Subcutaneous adipose tissue (tissue), 4 donors: ENCODE results near the gene DOHH. TPM values are rescaled to one million over a fixed set of nuclear protein-coding genes. Genes with fewer than 3 reads are reported as not detected.

Experiments used
- total RNA-seq, 4 donors: library from RNA; depleted of rRNA; stranded (reverse); fragments of >200 nt; gene quantifications; one replicate each; pipeline ENCODE4 v1.1.0, GENCODE V29; 2016
- TF ChIP-seq, protein P1 (sequence below): fragments of 450-650 bp; IDR thresholded peaks from one replicate; pipeline ENCODE4 v1.5.1; 2016; ENCODE audit warnings: low read depth, mild to moderate bottlenecking, control low read depth, antibody characterized with exemption, moderate library complexity

DOHH gene
- total RNA-seq, 4 donors from 2014 or later = 4.9 to 11.9 (median 8.9) TPM

DNA sequence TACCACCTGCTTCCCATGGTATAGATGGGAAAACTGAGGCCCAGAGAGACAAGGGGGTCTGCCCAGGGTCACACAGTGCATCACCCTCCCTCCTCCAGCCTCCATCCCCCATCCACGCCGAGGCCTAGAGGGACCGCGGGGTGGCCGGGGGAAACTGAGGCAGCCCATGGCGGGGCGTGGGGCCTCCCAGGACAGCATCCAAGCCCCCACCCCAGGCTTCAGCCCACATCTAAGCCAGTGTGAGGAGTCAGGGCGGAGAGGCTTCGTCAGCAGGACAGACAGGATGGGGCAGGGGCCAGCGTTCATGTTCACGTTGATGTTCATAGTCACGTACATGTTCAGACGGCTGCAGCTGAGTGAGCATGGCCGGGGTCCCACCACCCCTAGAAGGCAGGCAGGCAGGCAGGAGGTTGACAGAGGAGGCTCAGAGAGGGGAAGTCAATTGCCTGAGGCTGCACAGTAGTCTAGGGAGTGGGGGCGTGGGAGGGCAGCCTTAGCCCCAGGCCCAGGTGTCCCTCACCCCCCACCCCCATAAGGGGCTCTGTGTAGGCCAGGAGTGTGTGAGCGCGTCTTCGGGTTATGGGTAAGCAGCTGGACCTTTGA is 43.4 kb downstream of the DOHH start:
- TF ChIP-seq, protein P1, sequence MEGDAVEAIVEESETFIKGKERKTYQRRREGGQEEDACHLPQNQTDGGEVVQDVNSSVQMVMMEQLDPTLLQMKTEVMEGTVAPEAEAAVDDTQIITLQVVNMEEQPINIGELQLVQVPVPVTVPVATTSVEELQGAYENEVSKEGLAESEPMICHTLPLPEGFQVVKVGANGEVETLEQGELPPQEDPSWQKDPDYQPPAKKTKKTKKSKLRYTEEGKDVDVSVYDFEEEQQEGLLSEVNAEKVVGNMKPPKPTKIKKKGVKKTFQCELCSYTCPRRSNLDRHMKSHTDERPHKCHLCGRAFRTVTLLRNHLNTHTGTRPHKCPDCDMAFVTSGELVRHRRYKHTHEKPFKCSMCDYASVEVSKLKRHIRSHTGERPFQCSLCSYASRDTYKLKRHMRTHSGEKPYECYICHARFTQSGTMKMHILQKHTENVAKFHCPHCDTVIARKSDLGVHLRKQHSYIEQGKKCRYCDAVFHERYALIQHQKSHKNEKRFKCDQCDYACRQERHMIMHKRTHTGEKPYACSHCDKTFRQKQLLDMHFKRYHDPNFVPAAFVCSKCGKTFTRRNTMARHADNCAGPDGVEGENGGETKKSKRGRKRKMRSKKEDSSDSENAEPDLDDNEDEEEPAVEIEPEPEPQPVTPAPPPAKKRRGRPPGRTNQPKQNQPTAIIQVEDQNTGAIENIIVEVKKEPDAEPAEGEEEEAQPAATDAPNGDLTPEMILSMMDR = no peak

DNA sequence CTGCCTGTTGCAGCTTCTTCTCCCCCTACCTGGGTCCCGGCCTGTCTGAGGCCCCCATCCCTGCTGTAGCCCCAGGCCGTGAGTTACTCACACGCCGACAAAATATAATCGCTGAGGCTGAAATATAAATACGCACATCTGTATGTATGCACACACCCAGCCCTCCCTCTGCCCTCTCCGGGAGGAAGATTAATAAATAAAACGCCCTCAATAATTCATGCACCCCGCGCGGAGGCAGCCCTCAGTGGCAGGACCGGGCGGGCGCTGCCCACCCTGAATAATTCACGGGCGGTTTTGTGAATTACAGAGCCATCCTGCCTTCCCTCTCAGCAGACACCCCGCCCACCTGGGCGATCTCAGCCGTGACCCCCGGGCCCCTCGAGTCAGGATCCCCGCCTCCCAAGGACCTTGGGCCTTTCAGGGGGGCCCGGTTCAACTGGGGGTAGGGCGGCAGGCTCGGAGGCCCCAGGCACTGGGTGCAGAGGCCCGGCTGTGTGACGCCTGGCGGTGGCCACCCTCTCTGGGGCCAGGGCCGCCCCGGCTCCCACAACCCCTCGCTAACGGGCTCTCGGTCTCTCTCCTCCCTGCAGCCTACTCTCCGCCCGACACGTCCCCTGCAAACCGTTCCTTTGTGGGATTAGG is 44.4 kb downstream of the DOHH start:
- TF ChIP-seq, protein P1 = no peak

DNA sequence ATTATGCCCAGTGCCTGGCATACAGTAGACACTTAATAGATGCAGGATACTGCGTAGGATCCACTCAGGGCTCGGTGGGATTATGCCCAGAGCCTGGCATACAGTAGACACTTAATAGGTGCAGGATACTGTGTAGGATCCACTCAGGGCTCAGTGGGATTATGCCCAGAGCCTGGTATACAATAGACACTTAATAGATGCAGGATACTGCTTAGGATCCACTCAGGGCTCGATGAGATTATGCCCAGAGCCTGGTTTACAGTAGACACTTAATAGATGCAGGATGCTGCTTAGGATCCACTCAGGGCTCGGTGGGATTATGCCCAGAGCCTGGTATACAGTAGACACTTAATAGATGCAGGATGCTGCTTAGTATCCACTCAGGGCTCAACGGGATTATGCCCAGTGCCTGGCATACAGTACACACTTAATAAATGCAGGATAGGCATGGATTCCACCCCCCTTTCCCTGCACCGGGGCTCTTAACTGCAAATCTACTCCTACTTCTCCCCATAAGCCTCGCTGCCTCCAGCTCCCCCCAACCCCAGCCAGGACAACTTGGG is 45.0 kb downstream of the DOHH start:
- TF ChIP-seq, protein P1 = no peak

DNA sequence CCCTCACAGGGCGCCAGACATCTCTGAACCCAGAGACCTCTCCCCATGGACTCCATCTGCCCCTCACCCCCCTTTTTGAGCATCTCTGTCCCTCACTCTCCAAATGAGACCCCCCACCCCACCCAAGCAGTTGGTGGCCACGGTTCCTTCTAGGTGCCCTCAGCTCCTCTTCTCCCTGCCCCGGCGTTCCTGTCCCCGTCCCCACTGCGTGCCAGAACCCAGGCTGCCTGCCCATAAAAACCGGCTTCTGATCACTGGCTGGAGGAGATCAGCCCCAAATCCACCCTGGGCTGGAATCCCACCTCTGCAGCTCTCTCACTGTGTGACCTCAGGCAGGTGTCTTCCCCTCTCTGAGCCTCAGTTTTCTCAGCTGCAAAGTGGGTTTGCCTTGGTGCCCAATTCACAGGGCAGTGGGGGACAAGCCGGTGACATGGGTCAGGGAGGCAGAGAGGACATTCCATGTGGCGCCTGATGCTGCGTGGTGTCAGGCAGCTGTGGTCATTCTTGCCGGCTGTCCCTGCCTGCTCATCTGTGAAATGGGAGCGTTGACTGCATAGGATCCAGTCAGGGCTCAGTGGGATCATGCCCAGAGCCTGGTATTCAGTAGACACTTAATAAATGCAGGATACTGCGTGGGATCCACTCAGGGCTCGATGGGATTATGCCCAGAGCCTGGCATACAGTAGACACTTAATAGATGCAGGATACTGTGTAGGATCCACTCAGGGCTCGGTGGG is 45.6 kb downstream of the DOHH start:
- TF ChIP-seq, protein P1 = no peak

DNA sequence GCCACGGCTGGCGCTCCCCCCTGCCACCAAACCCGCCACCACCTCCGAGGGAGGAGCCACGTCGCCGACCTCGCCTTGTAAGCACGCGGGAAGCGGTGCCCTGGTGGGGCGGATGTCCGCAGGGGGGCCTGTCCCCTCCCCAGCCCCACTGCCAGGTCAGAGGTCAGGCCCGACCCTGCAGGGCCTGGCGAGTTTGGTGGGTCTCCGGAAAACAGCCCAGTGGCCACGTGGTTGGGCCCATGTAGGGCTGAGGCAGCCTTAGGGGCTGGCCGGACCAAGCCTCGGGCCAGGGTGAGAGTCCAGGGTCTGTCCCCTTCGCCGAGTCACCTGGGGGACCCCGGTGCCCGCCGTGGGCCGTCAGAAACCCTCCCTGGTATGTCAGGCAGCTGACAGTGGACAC is 46.6 kb downstream of the DOHH start:
- TF ChIP-seq, protein P1 = no peak

DNA sequence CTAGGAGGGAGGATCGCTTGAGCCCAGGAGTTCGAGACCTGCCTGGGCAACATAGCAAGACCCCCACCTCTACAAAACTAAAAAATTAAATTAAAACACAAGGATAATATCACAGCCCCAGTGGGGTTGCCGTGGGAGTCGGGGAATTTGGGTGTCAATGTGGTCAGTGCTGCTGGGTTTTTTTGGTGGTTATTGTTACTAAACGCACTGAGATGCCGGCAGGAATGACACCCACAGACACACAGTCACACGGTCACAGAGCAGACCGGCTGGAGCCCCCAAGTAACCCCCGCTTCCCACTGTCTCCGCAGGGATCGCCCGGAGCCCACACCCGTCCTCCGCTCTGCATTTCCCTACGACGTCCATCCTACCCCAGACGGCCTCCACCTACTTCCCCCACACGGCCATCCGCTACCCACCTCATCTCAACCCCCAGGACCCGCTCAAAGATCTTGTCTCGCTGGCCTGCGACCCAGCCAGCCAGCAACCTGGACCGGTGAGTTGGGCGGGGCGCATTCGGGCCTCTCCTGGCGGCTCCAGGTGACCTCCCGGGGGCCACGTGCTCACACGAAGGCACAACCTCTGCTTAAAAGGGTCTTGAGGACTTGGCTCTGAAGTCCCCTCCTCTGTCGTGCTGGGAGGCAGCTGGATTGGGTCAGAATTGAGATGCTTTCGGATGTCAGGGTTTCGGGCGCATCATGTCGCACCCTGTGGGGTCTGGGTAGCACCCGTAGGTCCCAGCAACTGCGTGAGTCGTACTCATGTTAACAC is 48.1 kb downstream of the DOHH start:
- TF ChIP-seq, protein P1 = no peak
